Anterior cingulate cortex (tissue), 58 donors: Measurements from ENCODE around the gene SCCPDH.
"Not testable (repeated sequence)": the region's sequence is repeated elsewhere in the genome, so short reads cannot be mapped to it uniquely, and the experiment has no call there.

Experiments
- DNase-seq, 58 donors: peaks; one replicate each; lab custom pipeline; 2025; lab: John Stamatoyannopoulos, UW

The SCCPDH gene

GRCh38 chr1:246746155-246746554, 21.9 kb downstream of the SCCPDH start:
- DNase-seq = not testable (repeated sequence)

- no peak for DNase-seq
Observed at GRCh38 chr1:246748006-246748405, 23.8 kb downstream of the SCCPDH start.

DNA sequence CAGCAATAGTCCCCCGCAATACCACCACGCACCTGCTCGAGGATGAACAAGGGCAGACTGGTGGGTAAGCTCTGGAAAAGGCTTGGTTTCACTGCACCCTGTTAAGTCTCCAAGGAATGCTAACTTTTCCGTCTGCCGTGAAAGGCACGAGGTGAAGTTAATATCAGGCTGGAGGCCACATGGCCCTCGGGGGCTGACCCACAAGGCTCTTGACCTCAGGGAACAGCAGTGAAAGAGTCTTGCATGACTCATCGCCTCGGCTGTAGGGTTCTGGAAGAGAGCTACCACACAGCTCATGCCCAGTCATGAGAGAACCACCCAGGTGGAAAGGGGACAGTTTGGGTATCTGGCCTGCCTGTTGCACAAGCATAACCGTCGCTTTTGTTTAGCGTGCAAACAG, 24.7 kb downstream of the SCCPDH start:
- no peak for DNase-seq

DNA sequence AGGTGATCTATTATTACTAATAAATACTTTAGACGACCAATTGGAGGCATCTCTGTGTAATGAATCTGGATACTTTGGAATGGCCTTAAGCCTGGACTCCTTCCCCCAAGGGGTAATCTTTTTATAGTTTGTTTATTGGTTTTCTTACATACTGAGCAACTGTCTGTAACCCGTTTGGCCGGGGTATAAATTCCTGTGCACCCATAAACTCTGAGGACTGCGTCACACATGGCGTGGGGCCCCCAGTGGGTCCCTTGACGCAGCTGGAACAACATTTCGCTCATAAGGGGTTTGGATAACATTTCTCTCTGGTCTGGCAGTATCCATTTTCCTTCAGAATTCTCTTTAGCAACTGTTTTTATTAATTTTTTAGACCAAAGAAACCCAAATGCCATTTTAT, 26.5 kb downstream of the SCCPDH start:
- DNase-seq = no peak

GRCh38 chr1:246753670-246754535, 29.7 kb downstream of the SCCPDH start:
- DNase-seq = peak in 40 of 58 donors; percentile 1 to 55 (median 16)

DNA sequence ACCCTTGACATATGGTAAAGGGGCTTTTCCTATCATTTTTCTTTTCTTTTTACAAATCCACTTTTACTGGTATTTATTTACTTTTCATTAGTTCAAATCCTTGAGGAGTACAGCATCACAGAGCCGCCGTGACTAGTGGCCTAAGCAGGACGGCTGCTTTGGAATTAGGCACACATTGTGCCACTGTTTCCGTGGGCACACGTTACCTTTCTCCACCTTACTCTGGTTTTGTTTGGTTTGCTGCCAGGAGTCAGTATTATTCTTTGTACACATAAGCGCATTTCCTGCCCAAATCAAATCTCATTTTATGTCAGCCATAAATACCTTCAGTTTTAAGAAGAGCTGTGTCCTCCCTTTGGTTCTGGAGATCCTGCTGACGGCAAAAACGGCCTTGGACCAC, 31.2 kb downstream of the SCCPDH start:
- DNase-seq = no peak

DNA sequence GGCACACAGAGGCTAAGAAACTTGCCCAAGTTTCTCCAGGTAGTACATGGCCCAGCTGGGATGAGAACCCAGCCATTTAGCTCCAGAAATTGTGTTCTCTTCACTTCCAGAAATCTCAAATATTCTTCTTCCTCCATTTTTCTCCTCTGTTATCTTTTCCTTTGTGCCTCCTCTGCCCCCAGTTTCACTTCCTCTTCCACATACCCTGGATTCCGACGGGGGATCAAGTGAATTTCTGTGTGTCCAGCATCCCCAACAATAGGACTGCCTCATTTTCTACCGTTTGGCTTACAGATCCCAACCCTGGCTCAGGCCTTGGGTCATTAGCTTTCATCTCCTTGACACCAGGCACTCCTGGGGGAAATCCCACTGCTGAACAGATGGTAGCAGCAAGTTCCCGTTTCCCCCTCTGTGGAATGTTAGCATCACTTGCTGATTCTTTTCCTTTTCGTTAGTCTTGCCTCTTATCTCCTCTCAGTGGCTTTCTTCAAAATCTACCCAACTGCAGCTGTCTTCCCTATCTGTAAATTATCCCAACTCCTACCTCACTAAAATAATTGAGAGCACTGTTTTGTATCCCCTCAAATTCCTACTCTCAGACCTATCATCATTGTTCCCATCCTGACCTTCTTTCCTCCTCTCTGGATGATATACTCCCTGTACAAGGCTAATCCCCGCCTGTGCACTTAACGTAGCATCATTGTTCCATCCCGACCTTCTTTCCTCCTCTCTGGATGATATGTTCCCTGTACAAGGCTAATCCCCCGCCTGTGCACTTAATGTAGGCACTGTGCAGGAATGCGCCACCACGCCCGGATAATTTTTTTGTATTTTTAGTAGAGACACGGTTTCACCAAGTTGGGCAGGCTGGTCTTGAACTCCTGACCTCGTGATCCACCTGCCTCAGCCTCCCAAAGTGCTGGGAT, 36.5 kb downstream of the SCCPDH start:
- no peak for DNase-seq

GRCh38 chr1:246761396-246761795, 37.2 kb downstream of the SCCPDH start:
- no peak for DNase-seq

- DNase-seq = no peak
Observed at GRCh38 chr1:246765521-246765920, 41.3 kb downstream of the SCCPDH start.

- DNase-seq = no peak
Observed at GRCh38 chr1:246768403-246769020, 44.3 kb downstream of the SCCPDH start.

DNA sequence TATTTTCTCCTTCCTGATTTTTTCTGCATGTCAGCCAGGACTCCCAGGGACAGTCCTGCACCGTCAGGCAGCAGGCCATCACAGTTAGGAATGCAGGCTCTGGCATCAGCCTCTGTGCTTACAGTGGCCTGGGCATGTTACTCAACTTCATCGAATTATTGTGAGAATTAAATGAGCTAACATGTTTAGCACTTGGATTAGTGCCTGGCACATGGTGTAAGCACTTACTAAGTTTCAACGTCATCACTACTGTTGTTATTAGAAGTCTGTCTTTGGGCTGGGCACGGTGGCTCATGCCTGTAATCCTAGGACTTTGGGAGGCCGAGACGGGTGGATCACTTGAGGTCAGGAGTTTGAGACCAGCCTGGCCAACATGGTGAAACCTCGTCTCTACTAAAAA, 45.1 kb downstream of the SCCPDH start:
- no peak for DNase-seq

GRCh38 chr1:246771366-246771765, 47.2 kb downstream of the SCCPDH start:
- no peak for DNase-seq

DNA sequence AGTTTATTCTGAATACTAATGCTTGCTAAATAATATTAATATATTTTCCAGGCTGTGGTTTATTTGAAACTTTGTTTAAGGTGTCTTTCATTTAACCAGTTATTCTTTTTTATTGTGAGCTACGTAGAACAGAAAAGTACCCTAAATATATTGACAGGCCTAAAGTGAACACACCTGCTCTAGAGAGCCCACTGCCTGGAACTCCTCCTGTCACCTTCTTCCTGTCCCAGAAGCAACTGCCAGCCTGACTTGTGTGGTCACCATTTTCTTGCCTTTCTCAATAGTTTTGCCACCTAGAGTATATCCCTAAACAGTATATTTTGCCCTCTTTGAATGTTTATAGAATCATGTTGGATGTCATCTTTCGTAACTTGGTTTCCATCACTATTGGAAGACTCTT, 48.5 kb downstream of the SCCPDH start:
- no peak for DNase-seq

GRCh38 chr1:246773213-246773641, 49.0 kb downstream of the SCCPDH start:
- no peak for DNase-seq

- DNase-seq = no peak
Observed at GRCh38 chr1:246775531-246776385, 51.5 kb downstream of the SCCPDH start.

DNA sequence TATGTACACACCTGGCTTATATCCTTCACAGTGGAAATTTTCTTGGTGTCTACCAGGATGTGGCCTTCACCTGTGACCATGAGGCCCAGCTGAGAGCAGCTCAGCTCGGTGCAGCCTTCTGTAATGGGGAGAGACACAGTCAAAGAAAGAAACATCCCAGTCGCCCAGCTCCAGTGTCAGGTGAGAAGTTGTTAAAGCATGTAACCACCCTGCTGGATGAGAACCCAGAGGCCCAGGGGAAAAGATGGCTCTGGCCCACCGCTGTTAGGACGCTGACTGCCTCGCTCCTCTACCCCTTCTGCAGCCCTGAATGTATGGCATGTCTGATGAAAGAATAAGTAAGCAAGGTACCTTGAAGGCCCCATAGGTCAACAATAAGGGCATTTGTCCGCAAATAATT, 52.7 kb downstream of the SCCPDH start:
- DNase-seq = no peak

GRCh38 chr1:246778663-246779062, 54.5 kb downstream of the SCCPDH start:
- DNase-seq = no peak

GRCh38 chr1:246779561-246780175, 55.5 kb downstream of the SCCPDH start:
- DNase-seq = no peak

GRCh38 chr1:246780264-246780663, 56.1 kb downstream of the SCCPDH start:
- no peak for DNase-seq

GRCh38 chr1:246781212-246781611, 57.0 kb downstream of the SCCPDH start:
- DNase-seq = no peak
